Esophagus muscularis mucosa (tissue), 4 donors: ENCODE results near the gene PAM16. TPM values are rescaled to one million over a fixed set of nuclear protein-coding genes. Genes with fewer than 3 reads are reported as not detected.

Experiments
- DNase-seq: peaks from one replicate; pipeline ENCODE4 v3.0.0-alpha.2; 2017; ENCODE audit errors: extremely low spot score
- H3K27ac ChIP-seq, 4 donors: fragments of 200-600 bp; sonication (generic); replicated peaks in 1 of 4; 1 replicate in 3 of 4; 2 replicates in 1 of 4; pipeline ENCODE4 v1.5.1; 2016 to 2019; ENCODE audit warnings: mild to moderate bottlenecking in 1 of 4
- H3K27me3 ChIP-seq, 4 donors: fragments of 200-600 bp; sonication (generic); one replicate each; pipeline versions ENCODE4 v1.5.1 to v1.6.0; 2016 to 2019
- H3K36me3 ChIP-seq, 4 donors: fragments of 200-600 bp; sonication (generic); one replicate each; pipeline ENCODE4 v1.5.1; 2016 to 2019
- H3K4me1 ChIP-seq, 4 donors: fragments of 200-600 bp; sonication (generic); one replicate each; pipeline ENCODE4 v1.5.1; 2016 to 2019
- H3K4me3 ChIP-seq, 4 donors: fragments of 200-600 bp; sonication (generic); 1 replicate in 2 of 4; 2 replicates in 2 of 4; pipeline ENCODE4 v1.5.1; 2016 to 2019; ENCODE audit warnings: mild to moderate bottlenecking in 4 of 4, moderate library complexity in 1 of 4
- H3K9me3 ChIP-seq, 4 donors: fragments of 200-600 bp; sonication (generic); 1 replicate in 3 of 4; 2 replicates in 1 of 4; pipeline ENCODE4 v1.5.1; 2016 to 2019
- EP300 ChIP-seq: sonication (generic); formaldehyde crosslinking; IDR thresholded peaks from one replicate; pipeline ENCODE4 v1.6.1; 2017; ENCODE audit warnings: antibody characterized with exemption
- POLR2A ChIP-seq: fragments of 450-650 bp; IDR thresholded peaks from one replicate; pipeline ENCODE4 v1.6.1; 2017; ENCODE audit warnings: antibody characterized with exemption, moderate library complexity, mild to moderate bottlenecking, low read depth
- POLR2AphosphoS5 ChIP-seq, 2 donors: sonication (generic); formaldehyde crosslinking; IDR thresholded peaks; one replicate each; pipeline ENCODE4 v1.6.1; 2017; ENCODE audit warnings: antibody characterized with exemption in 2 of 2
- WGBS: methylation state at CpG from one replicate; pipeline ENCODE4 v1.1.5; 2018; 5-methylcytosine and 5-hydroxymethylcytosine counted together
- intact Hi-C: fragments of 100-400 bp; cut with DNase I; formaldehyde crosslinking; loops from one replicate; pipeline ENCODE4 v1.15.1; 2023
- total RNA-seq, 4 donors: library from RNA; depleted of rRNA; stranded (reverse); fragments of >200 nt; gene quantifications; one replicate each; pipeline versions ENCODE4 v1.1.0 to v1.2.1, GENCODE V29; 2016
- TF ChIP-seq, protein P1 (sequence below), 3 experiments: fragments of 200-600 bp in 2 of 3; fragments of 450-650 bp in 1 of 3; sonication (generic) in 2 of 3; IDR thresholded peaks; one replicate each; pipeline ENCODE4 v1.5.1; 2017 to 2019; ENCODE audit warnings: antibody characterized with exemption in 3 of 3, mild to moderate bottlenecking in 2 of 3, moderate library complexity in 1 of 3

Gene PAM16
- total RNA-seq, 4 donors from 2014 or later = 24.5 to 44.1 (median 40.2) TPM

DNA sequence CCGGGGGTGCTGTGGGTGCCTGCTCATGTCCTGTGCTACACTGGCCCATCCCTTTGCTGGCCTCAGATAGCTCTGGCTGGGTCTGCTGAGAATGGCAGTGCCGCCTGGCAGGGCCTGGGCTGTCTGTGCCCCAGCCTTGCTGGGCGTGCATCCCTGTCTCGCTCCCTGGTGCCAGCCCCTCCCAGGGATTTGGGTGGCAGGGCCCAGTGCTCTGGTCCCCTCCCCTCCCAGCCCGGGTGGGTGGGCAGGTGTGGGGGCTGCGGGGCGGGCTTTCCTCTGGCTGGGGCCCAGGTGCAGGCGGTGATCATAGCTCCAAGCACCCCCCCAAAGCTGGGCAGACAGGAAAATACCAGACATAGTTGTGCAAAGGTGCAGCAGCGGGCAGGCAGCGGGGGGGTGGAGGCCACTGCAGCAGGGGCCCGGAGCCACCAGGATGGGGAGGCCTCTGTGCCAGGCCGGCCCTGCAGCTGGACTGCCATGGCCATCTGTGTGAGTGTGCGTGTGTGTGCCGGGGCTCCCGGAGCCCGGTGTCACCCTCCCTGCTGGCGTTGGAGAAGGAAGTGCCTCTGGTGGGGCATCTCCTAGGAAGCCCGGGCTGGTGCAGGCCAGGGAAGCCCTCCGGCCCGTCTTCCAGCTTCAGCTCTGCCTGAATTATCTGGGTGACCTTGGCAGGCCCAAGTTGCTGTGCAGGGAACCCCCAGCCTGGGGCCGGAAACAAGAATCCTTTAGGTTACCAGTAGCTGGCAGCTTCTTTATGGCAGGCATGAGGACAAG, 27.9 kb downstream of the PAM16 start:
- WGBS = 63% methylated on average over 7 of the region's 21 CpGs
- Histone ChIP-seq H3K36me3 (no peaks in the 10 kb centered on the region), H3K4me3 (peak overlapping the region; percentile 12 to 31 (median 23)), H3K4me1 (peaks cover 78 to 100% (median 100%) of the 10 kb centered on the region in 4 donors), H3K9me3 (no peaks in the 10 kb centered on the region), H3K27me3 (no peaks in the 10 kb centered on the region), H3K27ac (peak overlapping the region; percentile 96 to 97 (median 96))
- TF ChIP-seq POLR2A = no peak
- TF ChIP-seq, protein P1, sequence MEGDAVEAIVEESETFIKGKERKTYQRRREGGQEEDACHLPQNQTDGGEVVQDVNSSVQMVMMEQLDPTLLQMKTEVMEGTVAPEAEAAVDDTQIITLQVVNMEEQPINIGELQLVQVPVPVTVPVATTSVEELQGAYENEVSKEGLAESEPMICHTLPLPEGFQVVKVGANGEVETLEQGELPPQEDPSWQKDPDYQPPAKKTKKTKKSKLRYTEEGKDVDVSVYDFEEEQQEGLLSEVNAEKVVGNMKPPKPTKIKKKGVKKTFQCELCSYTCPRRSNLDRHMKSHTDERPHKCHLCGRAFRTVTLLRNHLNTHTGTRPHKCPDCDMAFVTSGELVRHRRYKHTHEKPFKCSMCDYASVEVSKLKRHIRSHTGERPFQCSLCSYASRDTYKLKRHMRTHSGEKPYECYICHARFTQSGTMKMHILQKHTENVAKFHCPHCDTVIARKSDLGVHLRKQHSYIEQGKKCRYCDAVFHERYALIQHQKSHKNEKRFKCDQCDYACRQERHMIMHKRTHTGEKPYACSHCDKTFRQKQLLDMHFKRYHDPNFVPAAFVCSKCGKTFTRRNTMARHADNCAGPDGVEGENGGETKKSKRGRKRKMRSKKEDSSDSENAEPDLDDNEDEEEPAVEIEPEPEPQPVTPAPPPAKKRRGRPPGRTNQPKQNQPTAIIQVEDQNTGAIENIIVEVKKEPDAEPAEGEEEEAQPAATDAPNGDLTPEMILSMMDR (IDR thresholded peaks at IDR 0.05) = no peak
- no peak for TF ChIP-seq EP300
- TF ChIP-seq POLR2AphosphoS5 (IDR thresholded peaks at IDR 0.05) = no peak
- intact Hi-C loops = no loop called here
- no peak for DNase-seq

DNA sequence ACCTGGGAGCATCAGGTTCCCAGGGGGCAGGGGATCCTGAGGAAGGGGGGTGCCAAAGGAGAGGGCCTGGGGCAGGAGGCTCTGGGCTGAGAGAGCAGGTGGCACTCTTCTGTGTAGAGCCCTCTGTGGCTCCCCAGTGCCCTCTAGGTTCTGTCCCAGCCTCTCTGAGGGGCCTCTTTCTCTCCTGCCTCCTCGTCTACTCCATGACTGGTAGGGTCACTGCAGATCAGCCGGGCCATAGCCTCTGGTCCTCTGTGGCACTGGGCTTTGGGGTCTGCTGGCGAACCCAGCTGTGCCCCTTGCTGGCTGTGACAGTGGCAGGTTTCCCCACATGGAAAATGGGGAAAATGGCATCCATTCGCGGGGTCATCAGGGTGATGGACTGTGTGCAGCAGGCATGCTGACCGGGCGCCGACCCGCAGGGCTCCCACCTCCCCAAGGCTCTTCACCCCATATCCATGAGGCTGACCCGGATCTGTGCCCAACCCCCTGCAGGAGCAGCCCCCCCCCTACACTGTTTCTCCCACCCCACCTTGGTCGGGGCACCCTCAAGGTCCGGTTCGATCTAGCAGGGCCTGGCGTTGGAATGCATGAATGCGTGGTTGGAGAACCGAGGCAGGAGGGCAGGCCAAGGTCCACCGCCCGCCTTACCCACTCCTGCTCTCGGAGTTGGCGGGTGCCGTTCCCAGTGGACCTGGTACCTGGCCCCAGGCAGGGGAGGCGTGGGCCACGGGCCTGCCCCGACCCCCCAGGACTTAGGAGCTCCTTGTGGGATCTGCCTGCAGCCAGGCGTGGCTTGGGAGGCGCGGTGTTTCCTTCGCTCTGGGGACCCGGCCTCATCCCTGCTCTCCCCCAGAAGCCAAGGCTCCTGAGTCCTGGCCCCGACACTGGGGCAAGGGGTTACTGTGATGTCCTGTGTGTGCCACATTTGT, 28.7 kb downstream of the PAM16 start:
- H3K27ac ChIP-seq = peak overlapping the region; percentile 96 to 97 (median 96)
- no peaks in the 10 kb centered on the region for H3K27me3 ChIP-seq
- TF ChIP-seq, protein P1 (IDR thresholded peaks at IDR 0.05) = no peak
- TF ChIP-seq POLR2A (no peak), POLR2AphosphoS5 (IDR thresholded peaks at IDR 0.05) (no peak), EP300 (no peak)
- intact Hi-C loops = no loop called here
- peaks cover 80 to 100% (median 100%) of the 10 kb centered on the region in 4 donors for H3K4me1 ChIP-seq
- H3K9me3 ChIP-seq = no peaks in the 10 kb centered on the region
- DNase-seq = no peak
- H3K4me3 ChIP-seq = no peak overlapping the region
- no peaks in the 10 kb centered on the region for H3K36me3 ChIP-seq
- 80% methylated on average over 16 of the region's 30 CpGs for WGBS

DNA sequence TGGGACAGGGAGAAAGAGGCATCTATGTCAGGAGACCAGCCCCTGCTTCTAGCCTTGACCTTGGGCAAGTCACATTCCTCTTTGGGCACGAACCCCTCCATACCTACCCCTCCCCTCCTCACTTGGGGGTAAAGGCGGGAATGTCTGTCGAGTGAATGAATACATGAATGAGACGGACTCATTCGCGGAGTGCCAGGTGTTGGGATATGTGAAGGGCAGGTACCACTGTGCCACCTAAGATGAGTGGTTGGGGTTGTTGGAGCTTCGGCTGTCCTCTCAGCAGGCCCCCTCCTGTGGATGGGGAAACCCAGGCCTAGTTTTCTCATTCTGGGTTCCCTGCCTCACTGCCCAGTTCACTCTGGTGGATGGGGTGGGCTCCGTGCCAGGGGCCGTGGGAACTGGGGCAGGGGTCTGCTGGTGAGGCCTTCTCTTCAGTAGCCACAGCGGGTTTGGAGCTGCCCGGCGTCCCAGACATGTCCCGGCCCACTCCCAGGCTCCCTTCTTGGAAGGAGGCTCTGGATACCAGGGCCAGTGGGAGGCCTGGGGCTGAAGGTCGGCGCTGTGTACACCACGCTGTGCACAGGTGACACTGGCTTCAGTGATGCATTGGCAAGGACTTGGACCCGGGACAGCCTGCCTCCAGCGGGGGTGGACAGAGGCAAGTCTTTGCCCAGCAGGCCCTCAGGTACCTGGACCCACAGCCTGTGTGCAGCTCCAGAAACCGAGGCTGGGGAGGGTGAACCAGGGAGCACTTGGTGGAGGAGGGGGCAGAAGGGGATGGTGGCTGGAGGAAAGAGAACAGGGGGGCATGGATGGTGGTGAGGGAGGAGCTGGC, 29.6 kb downstream of the PAM16 start:
- no peaks in the 10 kb centered on the region for H3K27me3 ChIP-seq
- no peak overlapping the region for H3K4me3 ChIP-seq
- WGBS = 85% methylated on average over 19 of the region's 19 CpGs
- H3K9me3 ChIP-seq = no peaks in the 10 kb centered on the region
- no peaks in the 10 kb centered on the region for H3K36me3 ChIP-seq
- no peak for TF ChIP-seq POLR2AphosphoS5 (IDR thresholded peaks at IDR 0.05)
- no peak for TF ChIP-seq POLR2A
- TF ChIP-seq EP300 = no peak
- TF ChIP-seq, protein P1 (IDR thresholded peaks at IDR 0.05) = no peak
- intact Hi-C loops = no loop called here
- no peak for DNase-seq
- peak overlapping the region; percentile 96 to 97 (median 96) for H3K27ac ChIP-seq
- peaks cover 77 to 100% (median 100%) of the 10 kb centered on the region in 4 donors for H3K4me1 ChIP-seq

DNA sequence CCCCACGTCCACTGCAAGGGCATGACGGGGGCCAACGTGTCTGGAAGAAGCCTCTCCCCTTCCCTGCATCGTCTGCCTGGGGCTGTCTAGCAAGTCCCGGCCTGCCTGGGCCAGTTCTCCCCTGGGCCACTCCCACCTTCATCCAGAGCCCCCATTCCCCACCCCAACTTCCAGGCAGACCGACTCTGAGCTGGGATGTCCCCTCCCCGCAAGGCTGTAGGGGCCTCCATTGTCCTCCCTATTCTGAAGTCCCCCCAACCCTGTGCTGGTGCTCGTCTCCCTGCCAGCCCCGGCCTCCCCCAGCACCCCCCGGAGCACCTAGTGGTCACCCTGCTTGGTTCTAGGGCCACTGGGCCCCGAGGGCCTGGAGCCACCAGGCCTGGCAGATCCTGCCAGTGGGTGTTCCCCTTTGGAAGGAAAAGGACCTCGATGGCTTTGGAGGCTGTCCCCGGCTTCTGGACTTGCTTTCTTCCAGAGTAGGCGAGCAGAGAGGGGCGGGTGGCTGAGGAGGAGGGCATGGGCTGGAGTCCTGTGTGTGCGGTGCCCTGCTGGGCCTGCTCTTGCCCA, 30.5 kb downstream of the PAM16 start:
- no peaks in the 10 kb centered on the region for H3K27me3 ChIP-seq
- peaks cover 76 to 95% (median 94%) of the 10 kb centered on the region in 4 donors for H3K4me1 ChIP-seq
- 46% methylated on average over 6 of the region's 16 CpGs for WGBS
- DNase-seq = no peak
- intact Hi-C loops = no loop called here
- H3K27ac ChIP-seq = peak overlapping the region; percentile 96 to 97 (median 96)
- H3K9me3 ChIP-seq = no peaks in the 10 kb centered on the region
- TF ChIP-seq POLR2A (no peak), POLR2AphosphoS5 (IDR thresholded peaks at IDR 0.05) (no peak), EP300 (no peak)
- TF ChIP-seq, protein P1 (IDR thresholded peaks at IDR 0.05) = no peak
- H3K36me3 ChIP-seq = no peaks in the 10 kb centered on the region
- peak overlapping the region in 3 of 4 donors; percentile 1 to 31 (median 12) for H3K4me3 ChIP-seq
